ENCODE results near the gene ADAMTS20.
"Not testable (repeated sequence)": the region's sequence is repeated elsewhere in the genome, so short reads cannot be mapped to it uniquely, and the experiment has no call there.

Gene ADAMTS20

GRCh38 chr12:43551971-43552559 lies at the start of gene ADAMTS20:
ADAMTS20 (minus strand) TSS chr12:43552203; CDS start chr12:43551921, 282 bp downstream.
- DNase-seq: peak; percentile 90

GRCh38 chr12:43599708-43600107 lies 47.7 kb upstream of the ADAMTS20 start:
- DNase-seq: no peak

- no peak for DNase-seq
Observed at GRCh38 chr12:43599066-43599465, 47.1 kb upstream of the ADAMTS20 start.

GRCh38 chr12:43590307-43590706 lies 38.3 kb upstream of the ADAMTS20 start:
- DNase-seq: no peak

GRCh38 chr12:43586646-43587245 lies 34.7 kb upstream of the ADAMTS20 start:
- no peak for DNase-seq

GRCh38 chr12:43585676-43586075 lies 33.7 kb upstream of the ADAMTS20 start:
- no peak for DNase-seq

GRCh38 chr12:43580601-43581000 lies 28.6 kb upstream of the ADAMTS20 start:
- DNase-seq: no peak

GRCh38 chr12:43579206-43579605 lies 27.2 kb upstream of the ADAMTS20 start:
- DNase-seq: peak; percentile 57

- DNase-seq: peak; percentile 58
Observed at GRCh38 chr12:43578782-43579181, 26.8 kb upstream of the ADAMTS20 start.

- no peak for DNase-seq
Observed at GRCh38 chr12:43577381-43577780, 25.4 kb upstream of the ADAMTS20 start.

GRCh38 chr12:43576162-43576561 lies 24.2 kb upstream of the ADAMTS20 start:
- no peak for DNase-seq

- no peak for DNase-seq
Observed at GRCh38 chr12:43571885-43572284, 19.9 kb upstream of the ADAMTS20 start.

- no peak for DNase-seq
Observed at GRCh38 chr12:43556057-43556456, 4.1 kb upstream of the ADAMTS20 start.

- peak; percentile 69 for DNase-seq
Observed at GRCh38 chr12:43551279-43551970, 578 bp downstream of the ADAMTS20 start.

- no peak for DNase-seq
Observed at GRCh38 chr12:43550831-43551271, 1.2 kb downstream of the ADAMTS20 start.

- no peak for DNase-seq
Observed at GRCh38 chr12:43544703-43545102, 7.3 kb downstream of the ADAMTS20 start.

GRCh38 chr12:43540470-43540869 lies 11.5 kb downstream of the ADAMTS20 start:
- DNase-seq: peak; percentile 35

GRCh38 chr12:43537675-43538074 lies 14.3 kb downstream of the ADAMTS20 start:
- DNase-seq: not testable (repeated sequence)

GRCh38 chr12:43516045-43516444 lies 36.0 kb downstream of the ADAMTS20 start:
- no peak for DNase-seq

GRCh38 chr12:43501703-43502102 lies 50.3 kb downstream of the ADAMTS20 start:
- peak; percentile 51 for DNase-seq

- no peak for DNase-seq
Observed at GRCh38 chr12:43493261-43493797, 58.7 kb downstream of the ADAMTS20 start.

GRCh38 chr12:43482311-43483085 lies 69.5 kb downstream of the ADAMTS20 start:
- DNase-seq: no peak

- DNase-seq: no peak
Observed at GRCh38 chr12:43480591-43480990, 71.4 kb downstream of the ADAMTS20 start.

All from eye (tissue), 1 donor.